Breast epithelium (tissue), 3 donors: Measurements from ENCODE around the gene KLRC4.
A peak's percentile ranks its signal among the peaks of the same experiment; 100 is the strongest.

Experiments
- CTCF ChIP-seq, 3 donors: fragments of 450-650 bp; IDR thresholded peaks; one replicate each; pipeline ENCODE4 v1.5.1; 2016 to 2017; ENCODE audit warnings: antibody characterized with exemption in 3 of 3, mild to moderate bottlenecking in 3 of 3, moderate library complexity in 3 of 3
- POLR2A ChIP-seq: fragments of 450-650 bp; IDR thresholded peaks from one replicate; pipeline ENCODE4 v1.6.1; 2016; ENCODE audit warnings: antibody characterized with exemption, mild to moderate bottlenecking, moderate library complexity
- POLR2AphosphoS5 ChIP-seq, 3 donors: sonication (generic); formaldehyde crosslinking; IDR thresholded peaks; one replicate each; pipeline ENCODE4 v1.6.1; 2017; ENCODE audit warnings: antibody characterized with exemption in 3 of 3

- TF ChIP-seq POLR2A (no peak), CTCF (IDR thresholded peaks at IDR 0.05) (no peak), POLR2AphosphoS5 (IDR thresholded peaks at IDR 0.05) (peak; percentile 0 to 11 (median 3))
Measured at GRCh38 chr12:10364815-10365622, 44.5 kb downstream of the KLRC4 start.
